Measurements from ENCODE around the gene EHMT1. TPM values are rescaled to one million over a fixed set of nuclear protein-coding genes. Genes with fewer than 3 reads are reported as not detected.
A peak's percentile ranks its signal among the peaks of the same experiment; 100 is the strongest.

EHMT1 gene
- total RNA-seq, 4 donors from 2014 or later = 77.2 to 300 (median 161) TPM

DNA sequence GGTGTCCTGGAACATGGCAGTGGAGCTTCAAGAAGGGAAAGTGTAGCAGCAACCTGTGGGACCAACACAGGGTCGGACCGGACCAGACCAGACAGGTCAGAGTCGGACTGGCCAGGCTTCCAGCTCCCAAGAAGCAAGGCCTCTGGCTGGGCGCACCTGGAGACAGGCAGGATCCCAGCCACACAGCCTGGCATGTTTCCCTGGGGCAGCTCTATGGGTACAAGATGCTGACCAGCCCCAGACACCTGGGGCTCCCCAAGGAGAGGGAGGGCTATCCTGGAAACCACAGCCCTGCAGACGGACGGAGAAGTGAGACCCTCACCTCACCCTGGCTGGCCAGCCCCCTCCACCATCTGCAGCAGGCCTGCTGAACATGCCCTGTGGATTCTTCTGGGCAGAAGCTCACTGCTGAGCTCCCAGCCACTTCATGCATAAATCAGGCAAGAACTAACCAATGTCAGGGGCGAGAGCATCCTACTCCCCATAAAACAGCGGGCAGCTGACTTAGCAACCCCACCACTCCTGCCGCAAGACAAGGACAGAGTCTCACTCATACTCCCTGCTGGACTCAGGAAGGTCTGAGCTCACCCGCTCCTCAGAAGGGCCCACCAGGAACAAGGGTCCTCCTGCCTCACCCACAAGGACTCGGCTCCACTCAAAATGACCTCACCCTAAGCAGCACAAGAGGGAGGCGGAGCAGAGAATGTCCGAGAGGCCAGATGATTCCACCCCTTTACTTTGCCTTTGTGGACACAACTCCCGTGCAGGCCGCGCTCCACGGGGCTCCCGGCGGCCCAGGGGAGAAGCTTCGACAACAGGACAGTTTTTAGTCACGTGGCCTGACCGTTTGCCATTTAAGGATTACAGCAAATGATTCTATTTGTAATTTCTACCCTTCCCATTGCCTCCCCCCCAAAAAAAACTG is 37.2 kb upstream of the EHMT1 start:
- no peak for TF ChIP-seq POLR2A (IDR thresholded peaks at IDR 0.05)
- TF ChIP-seq, protein P1, sequence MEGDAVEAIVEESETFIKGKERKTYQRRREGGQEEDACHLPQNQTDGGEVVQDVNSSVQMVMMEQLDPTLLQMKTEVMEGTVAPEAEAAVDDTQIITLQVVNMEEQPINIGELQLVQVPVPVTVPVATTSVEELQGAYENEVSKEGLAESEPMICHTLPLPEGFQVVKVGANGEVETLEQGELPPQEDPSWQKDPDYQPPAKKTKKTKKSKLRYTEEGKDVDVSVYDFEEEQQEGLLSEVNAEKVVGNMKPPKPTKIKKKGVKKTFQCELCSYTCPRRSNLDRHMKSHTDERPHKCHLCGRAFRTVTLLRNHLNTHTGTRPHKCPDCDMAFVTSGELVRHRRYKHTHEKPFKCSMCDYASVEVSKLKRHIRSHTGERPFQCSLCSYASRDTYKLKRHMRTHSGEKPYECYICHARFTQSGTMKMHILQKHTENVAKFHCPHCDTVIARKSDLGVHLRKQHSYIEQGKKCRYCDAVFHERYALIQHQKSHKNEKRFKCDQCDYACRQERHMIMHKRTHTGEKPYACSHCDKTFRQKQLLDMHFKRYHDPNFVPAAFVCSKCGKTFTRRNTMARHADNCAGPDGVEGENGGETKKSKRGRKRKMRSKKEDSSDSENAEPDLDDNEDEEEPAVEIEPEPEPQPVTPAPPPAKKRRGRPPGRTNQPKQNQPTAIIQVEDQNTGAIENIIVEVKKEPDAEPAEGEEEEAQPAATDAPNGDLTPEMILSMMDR (IDR thresholded peaks at IDR 0.05) = no peak
- Histone ChIP-seq H3K9me3 (no peaks in the 10 kb centered on the region), H3K27me3 (no peaks in the 10 kb centered on the region), H3K27ac (no peak overlapping the region), H3K36me3 (peaks cover 0 to 24% (median 0%) of the 10 kb centered on the region in 3 donors), H3K4me1 (peaks cover 0 to 15% (median 9%) of the 10 kb centered on the region in 4 donors), H3K4me3 (no peak overlapping the region)
- no peak for DNase-seq

DNA sequence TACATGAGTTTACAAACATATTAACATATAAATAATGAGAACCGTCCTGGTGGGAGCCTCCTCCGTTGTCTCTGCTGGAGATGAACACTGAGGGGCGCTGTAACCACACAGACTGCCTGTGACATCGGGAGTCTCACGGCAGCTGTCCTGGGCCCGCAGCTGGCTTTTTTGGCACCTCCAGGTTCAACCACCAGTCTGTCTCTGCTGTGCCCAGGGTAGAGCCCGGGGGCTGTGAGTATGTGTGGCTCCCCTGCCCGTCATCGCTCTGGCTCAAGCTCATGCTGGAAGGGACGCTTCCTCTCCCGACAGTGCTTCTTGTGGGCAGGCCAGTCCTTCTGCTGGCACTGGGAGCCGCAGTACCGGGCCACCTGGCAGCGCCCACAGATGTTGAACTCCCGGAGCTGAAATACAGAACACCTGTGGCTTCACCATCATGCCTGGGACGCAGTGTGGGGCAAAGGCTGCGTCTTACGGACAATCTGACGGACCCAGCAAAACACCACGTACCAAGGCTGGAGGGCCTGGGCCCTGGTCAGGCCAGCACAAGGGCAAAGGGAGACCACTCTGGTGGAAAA is 36.4 kb upstream of the EHMT1 start:
- no peak for DNase-seq
- H3K9me3 ChIP-seq = no peaks in the 10 kb centered on the region
- no peak overlapping the region for H3K27ac ChIP-seq
- H3K36me3 ChIP-seq = peaks cover 0 to 31% (median 0%) of the 10 kb centered on the region in 3 donors
- TF ChIP-seq, protein P1 (IDR thresholded peaks at IDR 0.05) = peak in 3 of 6 experiments; percentile 36 to 43 (median 37)
- TF ChIP-seq POLR2A (IDR thresholded peaks at IDR 0.05) = no peak
- H3K27me3 ChIP-seq = no peaks in the 10 kb centered on the region
- peaks cover 0 to 11% (median 6%) of the 10 kb centered on the region in 4 donors for H3K4me1 ChIP-seq
- H3K4me3 ChIP-seq = no peak overlapping the region

DNA sequence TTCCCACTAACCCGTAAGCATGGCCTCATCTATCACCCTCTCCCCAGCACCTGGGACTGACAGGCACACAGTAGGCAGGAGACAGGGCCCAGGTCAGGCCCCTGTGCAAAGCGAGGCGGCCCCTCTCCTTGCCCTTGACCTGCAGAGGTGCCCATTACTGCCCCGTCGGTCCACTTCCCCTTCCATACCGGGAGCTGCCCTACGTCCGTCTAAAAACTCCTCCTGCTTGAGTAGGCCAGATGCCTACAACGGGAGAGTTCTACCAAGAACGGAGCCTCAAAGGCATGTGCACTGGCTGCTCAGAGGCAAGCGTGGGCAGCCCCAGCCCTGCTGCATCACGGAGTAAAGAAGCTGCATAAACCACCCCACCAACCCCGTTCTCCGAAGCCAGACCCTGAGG is 35.5 kb upstream of the EHMT1 start:
- Histone ChIP-seq H3K27me3 (no peaks in the 10 kb centered on the region), H3K4me1 (peaks cover 0 to 5% (median 2%) of the 10 kb centered on the region in 4 donors), H3K27ac (no peak overlapping the region), H3K9me3 (no peaks in the 10 kb centered on the region), H3K36me3 (peaks cover 0 to 41% (median 0%) of the 10 kb centered on the region in 3 donors), H3K4me3 (no peak overlapping the region)
- TF ChIP-seq, protein P1 (IDR thresholded peaks at IDR 0.05) = no peak
- no peak for TF ChIP-seq POLR2A (IDR thresholded peaks at IDR 0.05)
- DNase-seq = no peak

DNA sequence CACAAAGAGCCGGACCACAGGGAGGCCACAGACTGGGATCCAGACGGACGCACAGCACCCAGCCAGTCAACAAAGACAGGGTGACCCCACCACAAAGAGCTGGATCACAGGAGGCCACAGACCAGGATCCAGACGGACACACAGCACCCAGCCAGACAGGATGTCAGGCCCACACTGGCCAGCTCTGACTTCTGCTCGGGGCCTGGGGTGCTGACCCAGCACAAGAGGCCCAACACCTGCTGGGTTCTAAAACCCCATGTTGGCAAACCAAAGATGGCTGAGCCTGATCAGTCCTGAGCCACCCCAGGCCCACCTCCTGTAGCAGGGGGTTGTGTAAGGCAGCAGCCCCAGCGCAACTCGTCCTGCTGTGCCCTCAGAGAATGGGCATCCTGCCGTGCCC is 34.8 kb upstream of the EHMT1 start:
- H3K4me3 ChIP-seq = no peak overlapping the region
- no peak for DNase-seq
- peaks cover 0 to 6% (median 4%) of the 10 kb centered on the region in 4 donors for H3K4me1 ChIP-seq
- H3K27ac ChIP-seq = no peak overlapping the region
- TF ChIP-seq, protein P1 (IDR thresholded peaks at IDR 0.05) = no peak
- TF ChIP-seq POLR2A (IDR thresholded peaks at IDR 0.05) = no peak
- H3K36me3 ChIP-seq = peaks cover 0 to 42% (median 0%) of the 10 kb centered on the region in 3 donors
- no peaks in the 10 kb centered on the region for H3K9me3 ChIP-seq
- no peaks in the 10 kb centered on the region for H3K27me3 ChIP-seq

DNA sequence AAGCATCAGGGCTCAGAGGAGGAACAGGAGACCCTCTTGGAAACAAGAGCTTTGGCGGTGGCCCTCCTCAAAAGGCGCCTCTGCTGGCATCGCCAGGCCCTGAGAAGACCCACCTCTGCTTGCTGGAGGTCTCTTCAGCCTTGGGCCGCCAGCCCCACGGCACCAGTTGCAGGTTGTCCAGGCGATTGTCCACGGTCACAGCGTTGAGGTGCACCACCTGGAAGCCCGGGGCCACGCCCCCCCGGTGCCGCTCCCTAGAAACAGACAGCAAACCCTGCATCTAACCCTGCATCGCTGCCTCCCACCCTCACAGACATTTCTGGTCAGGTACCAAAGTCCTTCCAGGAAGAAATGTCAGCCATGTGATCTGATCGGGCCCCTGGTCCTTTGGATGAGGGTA is 32.0 kb upstream of the EHMT1 start:
- no peak overlapping the region for H3K27ac ChIP-seq
- no peak overlapping the region for H3K4me3 ChIP-seq
- no peaks in the 10 kb centered on the region for H3K9me3 ChIP-seq
- H3K4me1 ChIP-seq = peaks cover 0 to 19% (median 11%) of the 10 kb centered on the region in 4 donors
- no peak for DNase-seq
- H3K36me3 ChIP-seq = peaks cover 0 to 39% (median 0%) of the 10 kb centered on the region in 3 donors
- no peaks in the 10 kb centered on the region for H3K27me3 ChIP-seq
- TF ChIP-seq POLR2A (IDR thresholded peaks at IDR 0.05) = no peak
- TF ChIP-seq, protein P1 (IDR thresholded peaks at IDR 0.05) = no peak

Data from Peyer's patch (tissue), 4 donors.